Trophoblast cell (in vitro differentiated cells and primary cell): ENCODE results near the gene TSEN54.
A peak's percentile ranks its signal among the peaks of the same experiment; 100 is the strongest.

Source experiments
- DNase-seq, 2 donors: peaks; one replicate each; pipeline ENCODE4 v3.0.0-alpha.2; 2016
- H2AFZ ChIP-seq: 2 replicates; pipeline ENCODE4 v1.6.1; 2013; ENCODE audit warnings: low read length, moderate library complexity, mild to moderate bottlenecking; ENCODE audit not compliant: insufficient read depth, poor library complexity
- H2AK5ac ChIP-seq: 2 replicates; pipeline ENCODE4 v1.6.1; 2013; ENCODE audit warnings: mild to moderate bottlenecking, low read length
- H2BK120ac ChIP-seq: 2 replicates; pipeline ENCODE4 v1.6.1; 2013; ENCODE audit warnings: low read length, mild to moderate bottlenecking, moderate library complexity; ENCODE audit not compliant: insufficient read depth, poor library complexity
- H2BK12ac ChIP-seq: 2 replicates; pipeline ENCODE4 v1.6.1; 2013; ENCODE audit warnings: mild to moderate bottlenecking, low read length, moderate library complexity
- H2BK5ac ChIP-seq: 2 replicates; pipeline ENCODE4 v1.6.1; 2013; ENCODE audit warnings: low read length, low read depth, moderate library complexity, mild to moderate bottlenecking; ENCODE audit not compliant: poor library complexity
- H3K14ac ChIP-seq: 2 replicates; pipeline ENCODE4 v1.6.1; 2013; ENCODE audit warnings: mild to moderate bottlenecking, low read length
- H3K18ac ChIP-seq: 2 replicates; pipeline ENCODE4 v1.6.1; 2013; ENCODE audit warnings: mild to moderate bottlenecking, low read length
- H3K23ac ChIP-seq: 2 replicates; pipeline ENCODE4 v1.6.1; 2013; ENCODE audit warnings: low read length
- H3K27ac ChIP-seq: 2 replicates; pipeline ENCODE4 v1.5.1; 2013; ENCODE audit warnings: low read depth, mild to moderate bottlenecking, inconsistent platforms, low read length, moderate library complexity
- H3K27me3 ChIP-seq: 2 replicates; pipeline ENCODE4 v1.6.1; 2013; ENCODE audit warnings: inconsistent platforms, mild to moderate bottlenecking, low read length, moderate library complexity; ENCODE audit not compliant: insufficient read depth
- H3K36me3 ChIP-seq, 2 experiments: 1 replicate in 1 of 2; 2 replicates in 1 of 2; pipeline ENCODE4 v1.6.1; 2013; ENCODE audit warnings: low read length in 2 of 2, mild to moderate bottlenecking in 2 of 2, moderate library complexity in 1 of 2; ENCODE audit not compliant: insufficient read depth in 2 of 2, control insufficient read depth in 1 of 2
- H3K4ac ChIP-seq: 2 replicates; pipeline ENCODE4 v1.6.1; 2013; ENCODE audit warnings: low read depth, mild to moderate bottlenecking, low read length, moderate library complexity
- H3K4me1 ChIP-seq, 2 experiments: 1 replicate in 1 of 2; 2 replicates in 1 of 2; pipeline ENCODE4 v1.6.1; 2013; ENCODE audit warnings: low read length in 2 of 2, mild to moderate bottlenecking in 2 of 2, moderate library complexity in 1 of 2; ENCODE audit not compliant: insufficient read depth in 2 of 2, control insufficient read depth in 1 of 2
- H3K4me2 ChIP-seq: 2 replicates; pipeline ENCODE4 v1.6.1; 2013; ENCODE audit warnings: inconsistent platforms, mild to moderate bottlenecking, low read length, moderate library complexity
- H3K4me3 ChIP-seq: 2 replicates; pipeline ENCODE4 v1.5.1; 2013; ENCODE audit warnings: mild to moderate bottlenecking, low read depth, low read length, inconsistent platforms
- H3K79me1 ChIP-seq: one replicate; pipeline ENCODE4 v1.6.1; 2013; ENCODE audit warnings: low read length
- H3K79me2 ChIP-seq: 2 replicates; pipeline ENCODE4 v1.6.1; 2013; ENCODE audit warnings: low read length, mild to moderate bottlenecking; ENCODE audit not compliant: control insufficient read depth, insufficient read depth, poor library complexity
- H3K9ac ChIP-seq: 2 replicates; pipeline ENCODE4 v1.6.1; 2013; ENCODE audit warnings: mild to moderate bottlenecking, low read length
- H3K9me3 ChIP-seq: 2 replicates; pipeline ENCODE4 v1.6.1; 2013; ENCODE audit warnings: low read depth, mild to moderate bottlenecking, control low read depth, inconsistent platforms, low read length; ENCODE audit not compliant: insufficient read depth
- H4K12ac ChIP-seq: 2 replicates; pipeline ENCODE4 v1.6.1; 2013; ENCODE audit warnings: low read depth, mild to moderate bottlenecking, low read length, moderate library complexity
- H4K8ac ChIP-seq: 2 replicates; pipeline ENCODE4 v1.6.1; 2013; ENCODE audit warnings: low read depth, mild to moderate bottlenecking, low read length, moderate library complexity
- H4K91ac ChIP-seq: one replicate; pipeline ENCODE4 v1.6.1; 2013; ENCODE audit warnings: low read depth, mild to moderate bottlenecking, low read length, moderate library complexity
- WGBS: extraction: QIAGEN DNeasy Blood & Tissue Kit; methylation state at CpG from one replicate; pipeline ENCODE4 v1.1.7; 2013; ENCODE audit warnings: missing lambda C conversion rate; ENCODE audit not compliant: insufficient read length, insufficient coverage; ENCODE audit errors: extremely low coverage; 5-methylcytosine and 5-hydroxymethylcytosine counted together

TSEN54 gene

GRCh38 chr17:75503337-75503950 is 12.9 kb upstream of the TSEN54 start:
- no peaks in the 10 kb centered on the region for H3K27me3 ChIP-seq
- H3K79me1 ChIP-seq, result no peaks in the 10 kb centered on the region
- H3K4me3 ChIP-seq, result no peak overlapping the region
- no peak overlapping the region for H2BK120ac ChIP-seq
- WGBS, result no CpG with 5 or more reads among the region's 23 CpGs
- H3K9ac ChIP-seq, result no peak overlapping the region
- H4K12ac ChIP-seq, result no peak overlapping the region
- H2BK5ac ChIP-seq, result no peak overlapping the region
- no peaks in the 10 kb centered on the region for H3K4me1 ChIP-seq
- H3K23ac ChIP-seq, result no peak overlapping the region
- H3K14ac ChIP-seq, result no peak overlapping the region
- H3K4ac ChIP-seq, result no peak overlapping the region
- no peak overlapping the region for H2AK5ac ChIP-seq
- no peak overlapping the region for H4K8ac ChIP-seq
- H3K4me2 ChIP-seq, result no peak overlapping the region
- DNase-seq, result peak in 1 of 2 donors; percentile 9
- H2AFZ ChIP-seq, result no peak overlapping the region
- peaks cover 78 to 82% of the 10 kb centered on the region in 2 experiments for H3K36me3 ChIP-seq
- H3K79me2 ChIP-seq, result no peaks in the 10 kb centered on the region
- no peak overlapping the region for H3K27ac ChIP-seq
- H2BK12ac ChIP-seq, result no peak overlapping the region
- no peak overlapping the region for H3K18ac ChIP-seq
- no peak overlapping the region for H4K91ac ChIP-seq
- peaks cover 4% of the 10 kb centered on the region for H3K9me3 ChIP-seq

- no CpG with 5 or more reads among the region's 13 CpGs for WGBS
- peaks cover 1% of the 10 kb centered on the region for H3K9me3 ChIP-seq
- H3K36me3 ChIP-seq, result peaks cover 75 to 81% of the 10 kb centered on the region in 2 experiments
- no peak overlapping the region for H2BK5ac ChIP-seq
- no peak overlapping the region for H3K18ac ChIP-seq
- H3K79me1 ChIP-seq, result no peaks in the 10 kb centered on the region
- H3K79me2 ChIP-seq, result no peaks in the 10 kb centered on the region
- no peak overlapping the region for H3K4ac ChIP-seq
- H3K4me2 ChIP-seq, result no peak overlapping the region
- no peak overlapping the region for H3K23ac ChIP-seq
- H3K4me1 ChIP-seq, result no peaks in the 10 kb centered on the region
- H2AFZ ChIP-seq, result no peak overlapping the region
- H3K14ac ChIP-seq, result no peak overlapping the region
- H3K27me3 ChIP-seq, result no peaks in the 10 kb centered on the region
- H2BK120ac ChIP-seq, result no peak overlapping the region
- no peak for DNase-seq
- H3K4me3 ChIP-seq, result no peak overlapping the region
- H4K12ac ChIP-seq, result no peak overlapping the region
- H4K8ac ChIP-seq, result no peak overlapping the region
- H2AK5ac ChIP-seq, result no peak overlapping the region
- no peak overlapping the region for H3K27ac ChIP-seq
- H2BK12ac ChIP-seq, result no peak overlapping the region
- no peak overlapping the region for H3K9ac ChIP-seq
- H4K91ac ChIP-seq, result no peak overlapping the region
These were observed 12.4 kb upstream of the TSEN54 start for GRCh38 chr17:75503976-75504346.

- Histone ChIP-seq H3K23ac (no peak overlapping the region), H2BK120ac (no peak overlapping the region), H3K79me1 (no peaks in the 10 kb centered on the region), H4K8ac (no peak overlapping the region), H3K36me3 (peaks cover 70 to 82% of the 10 kb centered on the region in 2 experiments), H2BK12ac (no peak overlapping the region), H3K4me1 (no peaks in the 10 kb centered on the region), H4K12ac (no peak overlapping the region), H2AFZ (no peak overlapping the region), H3K27ac (no peak overlapping the region), H3K4me2 (no peak overlapping the region), H3K4ac (no peak overlapping the region), H3K18ac (no peak overlapping the region), H3K9me3 (peaks cover 1% of the 10 kb centered on the region), H3K4me3 (peak overlapping the region; percentile 37), H4K91ac (no peak overlapping the region), H3K79me2 (no peaks in the 10 kb centered on the region), H3K9ac (no peak overlapping the region), H3K14ac (no peak overlapping the region), H3K27me3 (no peaks in the 10 kb centered on the region), H2BK5ac (no peak overlapping the region), H2AK5ac (no peak overlapping the region)
- WGBS, result no CpG with 5 or more reads among the region's 32 CpGs
- peak; percentile 22 to 62 for DNase-seq
These were observed 11.8 kb upstream of the TSEN54 start for GRCh38 chr17:75504347-75505151.

- Histone ChIP-seq H3K23ac (no peak overlapping the region), H3K18ac (no peak overlapping the region), H2BK120ac (no peak overlapping the region), H2AK5ac (no peak overlapping the region), H3K79me2 (no peaks in the 10 kb centered on the region), H3K79me1 (no peaks in the 10 kb centered on the region), H2BK12ac (no peak overlapping the region), H4K91ac (no peak overlapping the region), H3K9me3 (peaks cover 1% of the 10 kb centered on the region), H3K27ac (no peak overlapping the region), H3K4me1 (no peaks in the 10 kb centered on the region), H3K4me2 (no peak overlapping the region), H3K27me3 (no peaks in the 10 kb centered on the region), H3K4ac (no peak overlapping the region), H3K4me3 (no peak overlapping the region), H2BK5ac (no peak overlapping the region), H3K9ac (no peak overlapping the region), H4K12ac (no peak overlapping the region), H2AFZ (no peak overlapping the region), H3K36me3 (peaks cover 65 to 81% of the 10 kb centered on the region in 2 experiments), H3K14ac (no peak overlapping the region), H4K8ac (no peak overlapping the region)
- DNase-seq, result no peak
- no CpG with 5 or more reads among the region's 4 CpGs for WGBS
These were observed 11.2 kb upstream of the TSEN54 start for GRCh38 chr17:75505152-75505409.
